Vagina (tissue), 2 donors: ENCODE data around the gene BCAT1.

ENCODE experiments used
- CTCF ChIP-seq, 3 experiments: fragments of 450-650 bp in 2 of 3; fragments of 200-600 bp in 1 of 3; sonication (generic) in 1 of 3; IDR thresholded peaks; one replicate each; pipeline ENCODE4 v1.5.1; 2017 to 2019; ENCODE audit warnings: antibody characterized with exemption in 3 of 3, mild to moderate bottlenecking in 2 of 3, moderate library complexity in 2 of 3
- POLR2A ChIP-seq, 2 donors: fragments of 450-650 bp; IDR thresholded peaks; one replicate each; pipeline ENCODE4 v1.6.1; 2017; ENCODE audit warnings: antibody characterized with exemption in 2 of 2, mild to moderate bottlenecking in 2 of 2, moderate library complexity in 2 of 2

- no peak for TF ChIP-seq CTCF (IDR thresholded peaks at IDR 0.05)
- TF ChIP-seq POLR2A (IDR thresholded peaks at IDR 0.05), result no peak
These were observed 88.4 kb downstream of the BCAT1 start for GRCh38 chr12:24860546-24860945.
